ENCODE results near the gene LAMB1. TPM values are rescaled to one million over a fixed set of nuclear protein-coding genes. Genes with fewer than 3 reads are reported as not detected.

The LAMB1 gene
- total and polyA plus RNA-seq, 2 of the 13 experiments (the other 11 are each of a cell fraction or from before 2014, with no cell fraction given), result 109 to 124 TPM

GRCh38 chr7:107946451-107946850, 56.5 kb downstream of the LAMB1 start:
- H3K36me3 ChIP-seq (replicated peaks in 1 of 2; ENCODE audit: control insufficient read depth in 1 of 2, insufficient read depth in 2 of 2, low read length in 2 of 2), result peaks cover 25 to 56% of the 10 kb centered on the region in 2 experiments
- H3K9ac ChIP-seq (ENCODE audit: insufficient read depth, low read depth, low read length), result no peak overlapping the region
- CTCF ChIA-PET (ENCODE audit: low intra/inter-chr PET ratio, low total read pairs), result no interaction called here
- no peak for TF ChIP-seq CSRNP2 (CRISPR knock-in tag; conservative IDR thresholded peaks at IDR 0.05; ENCODE audit: low read depth)
- no peak for TF ChIP-seq XRCC5 (optimal IDR thresholded peaks at IDR 0.05; ENCODE audit: low read length)
- TF ChIP-seq AFF4 (CRISPR knock-in tag; IDR thresholded peaks at IDR 0.05), result no peak
- TF ChIP-seq NR2F2 (IDR thresholded peaks at IDR 0.05; ENCODE audit: borderline replicate concordance, low read depth), result no peak
- TF ChIP-seq CAMTA2 (CRISPR knock-in tag; IDR thresholded peaks at IDR 0.05; ENCODE audit: borderline replicate concordance), result no peak
- TF ChIP-seq PAXIP1 (CRISPR knock-in tag; conservative IDR thresholded peaks at IDR 0.05), result no peak
- TF ChIP-seq ATF7 (IDR thresholded peaks at IDR 0.05), result no peak
- no peak for TF ChIP-seq ATF7 (CRISPR knock-in tag; IDR thresholded peaks at IDR 0.05)
- no peak for TF ChIP-seq THAP9 (CRISPR knock-in tag; IDR thresholded peaks at IDR 0.05; ENCODE audit: borderline replicate concordance)
- no peak for TF ChIP-seq ZNF784 (CRISPR knock-in tag; IDR thresholded peaks at IDR 0.05; ENCODE audit: borderline replicate concordance)
- no peak for TF ChIP-seq MEIS2 (CRISPR knock-in tag; IDR thresholded peaks at IDR 0.05)
- TF ChIP-seq RFX5 (IDR thresholded peaks at IDR 0.05; ENCODE audit: low read depth, low read length), result no peak
- DNase-seq (ENCODE audit: low spot score) (no peak), ATAC-seq (no peak), FAIRE-seq (no peak)
- no peaks in the 10 kb centered on the region for H4K20me1 ChIP-seq (ENCODE audit: insufficient read depth, low read length)
- no peak overlapping the region for H3K27ac ChIP-seq (ENCODE audit: extremely low read length, insufficient read depth, low read length)
- H3K4me3 ChIP-seq (replicated peaks in 1 of 3; ENCODE audit: insufficient read depth in 1 of 3, low read depth in 2 of 3, low read length in 3 of 3), result no peak overlapping the region
- POLR2A ChIA-PET, result no interaction called here
- no peak overlapping the region for H2AFZ ChIP-seq (ENCODE audit: low read length)
- no peaks in the 10 kb centered on the region for H3K27me3 ChIP-seq (ENCODE audit: control insufficient read depth in 1 of 2, insufficient read depth in 2 of 2, low read length in 2 of 2)
- WGBS (ENCODE audit: low lambda C conversion rate), result 95% methylated on average over 2 of the region's 2 CpGs
- BruUV-seq (replicated peaks), result no TSS peak
- no peaks in the 10 kb centered on the region for H3K9me3 ChIP-seq (ENCODE audit: low read length)
- H3K4me2 ChIP-seq (ENCODE audit: low read depth, low read length), result no peak overlapping the region
- peaks cover 36% of the 10 kb centered on the region for H3K4me1 ChIP-seq (ENCODE audit: insufficient read depth, low read length)
- H3K79me2 ChIP-seq (ENCODE audit: insufficient read depth, low read length), result no peaks in the 10 kb centered on the region
- in situ Hi-C loops (cut with HindIII; ENCODE audit: extremely low pct_ligation_motif_present, low pct_unique_long_range_greater_than_20kb), result no loop called here
- intact Hi-C loops (cut with micrococcal nuclease; ENCODE audit: unreplicated experiment), result no loop called here

Data from HepG2 (cell line).